HepG2 (cell line): ENCODE measurements around the gene ACAT1. TPM values are rescaled to one million over a fixed set of nuclear protein-coding genes. Genes with fewer than 3 reads are reported as not detected.

Source experiments
- ATAC-seq: fragments of 200-7000 bp; cut with Tn5 transposase; 3 replicates; pipeline ENCODE4 v1.9.1; 2020; ENCODE audit warnings: mild to moderate bottlenecking, moderate library complexity
- BruUV-seq: library from RNA; stranded (reverse); fragments of 400-500 nt; replicated peaks from 2 replicates; lab custom pipeline; 2021; lab: Mats Ljungman, UMichigan
- CTCF ChIA-PET: fragments of 300-600 bp; formaldehyde crosslinking; extraction: SDS; loops from one replicate; lab custom pipeline; 2021; ENCODE audit warnings: low total read pairs, inconsistent platforms, low intra/inter-chr PET ratio; lab: Yijun Ruan, JAX
- POLR2A ChIA-PET: fragments of 350-600 bp; sonication (Branson Sonifier 250); formaldehyde crosslinking; loops from one replicate; lab custom pipeline; 2020; ENCODE audit warnings: antibody characterized with exemption, inconsistent platforms; lab: Yijun Ruan, JAX
- DNase-seq: peaks from one replicate; pipeline ENCODE4 v3.0.0-alpha.2; 2015; ENCODE audit warnings: low spot score
- FAIRE-seq: peaks from 3 replicates; lab custom pipeline; 2011; peaks lifted over from hg19 to GRCh38; lab: Jason Lieb, UNC
- H2AFZ ChIP-seq: one replicate; pipeline ENCODE4 v1.6.1; 2011; ENCODE audit warnings: low read length, inconsistent platforms
- H3K27ac ChIP-seq: fragments of 300-600 bp; 3 replicates; pipeline ENCODE4 v1.8.0; 2011; ENCODE audit warnings: mixed run types, mild to moderate bottlenecking, mixed read lengths, low read length, inconsistent platforms; ENCODE audit not compliant: insufficient read depth; ENCODE audit errors: extremely low read length
- H3K27me3 ChIP-seq, 2 experiments: fragments of 200-600 bp in 1 of 2; 2 replicates in 1 of 2; 3 replicates in 1 of 2; pipeline versions ENCODE4 v1.6.0 to v1.8.0; 2011; ENCODE audit warnings: low read length in 2 of 2, mild to moderate bottlenecking in 2 of 2, moderate library complexity in 2 of 2, inconsistent platforms in 1 of 2; ENCODE audit not compliant: insufficient read depth in 2 of 2, control insufficient read depth in 1 of 2
- H3K36me3 ChIP-seq, 2 experiments: fragments of 200-600 bp in 1 of 2; replicated peaks in 1 of 2; 2 replicates in 1 of 2; 3 replicates in 1 of 2; pipeline versions ENCODE4 v1.5.1 to v1.8.0; 2011; ENCODE audit warnings: low read length in 2 of 2, inconsistent platforms in 1 of 2; ENCODE audit not compliant: insufficient read depth in 2 of 2, control insufficient read depth in 1 of 2
- H3K4me1 ChIP-seq: 2 replicates; pipeline ENCODE4 v1.5.1; 2012; ENCODE audit warnings: low read length, inconsistent platforms; ENCODE audit not compliant: insufficient read depth
- H3K4me2 ChIP-seq: 2 replicates; pipeline ENCODE4 v1.6.0; 2011; ENCODE audit warnings: low read depth, low read length, inconsistent platforms
- H3K4me3 ChIP-seq, 3 experiments: fragments of 200-600 bp in 1 of 3; sonication (generic), shearing (Covaris generic) in 1 of 3; replicated peaks in 1 of 3; 2 replicates each; pipeline ENCODE4 v1.5.1; 2011 to 2016; ENCODE audit warnings: low read length in 3 of 3, inconsistent platforms in 2 of 3, low read depth in 2 of 3, mild to moderate bottlenecking in 2 of 3, control low read depth in 1 of 3, mixed read lengths in 1 of 3; ENCODE audit not compliant: insufficient read depth in 1 of 3
- H3K79me2 ChIP-seq: one replicate; pipeline ENCODE4 v1.6.1; 2011; ENCODE audit warnings: low read length, inconsistent platforms; ENCODE audit not compliant: insufficient read depth
- H3K9ac ChIP-seq: 2 replicates; pipeline ENCODE4 v1.6.0; 2011; ENCODE audit warnings: mild to moderate bottlenecking, low read depth, low read length, inconsistent platforms; ENCODE audit not compliant: insufficient read depth
- H3K9me3 ChIP-seq: 2 replicates; pipeline ENCODE4 v1.5.1; 2012; ENCODE audit warnings: mild to moderate bottlenecking, low read length
- H4K20me1 ChIP-seq: 2 replicates; pipeline ENCODE4 v1.6.0; 2011; ENCODE audit warnings: inconsistent platforms, mild to moderate bottlenecking, low read length, moderate library complexity; ENCODE audit not compliant: insufficient read depth
- GLI4 ChIP-seq: sonication (generic); formaldehyde crosslinking; IDR thresholded peaks from 2 replicates; pipeline ENCODE4 v1.5.1; 2020; ENCODE audit warnings: missing genetic modification reagents, mild to moderate bottlenecking, moderate library complexity, borderline replicate concordance
- MAFF ChIP-seq: IDR thresholded peaks from 2 replicates; pipeline ENCODE4 v1.6.1; 2011; ENCODE audit warnings: low read depth, low read length, improper control_type of control experiment
- MAFK ChIP-seq, 2 experiments: IDR thresholded peaks in 1 of 2; conservative IDR thresholded peaks in 1 of 2; 2 replicates each; pipeline ENCODE4 v1.6.1; 2011; ENCODE audit warnings: improper control_type of control experiment in 2 of 2, low read length in 2 of 2
- MTA3 ChIP-seq: sonication (generic); formaldehyde crosslinking; IDR thresholded peaks from 2 replicates; pipeline ENCODE4 v1.4.0; 2020; ENCODE audit warnings: missing genetic modification reagents
- RELA ChIP-seq: sonication (generic); formaldehyde crosslinking; IDR thresholded peaks from 2 replicates; pipeline ENCODE4 v1.4.0; 2020; ENCODE audit warnings: missing genetic modification reagents
- SETDB1 ChIP-seq: sonication (generic); formaldehyde crosslinking; IDR thresholded peaks from 2 replicates; pipeline ENCODE4 v1.5.1; 2020; ENCODE audit warnings: missing genetic modification reagents, mild to moderate bottlenecking, borderline replicate concordance
- SP1 ChIP-seq, 2 experiments: fragments of 450-650 bp in 1 of 2; sonication (generic) in 1 of 2; formaldehyde crosslinking in 1 of 2; IDR thresholded peaks; 2 replicates each; pipeline versions ENCODE4 v1.4.0 to v1.6.1; 2016 to 2020; ENCODE audit warnings: missing genetic modification reagents in 1 of 2
- STAT5B ChIP-seq: sonication (generic); formaldehyde crosslinking; IDR thresholded peaks from 2 replicates; pipeline ENCODE4 v1.4.0; 2020; ENCODE audit warnings: missing genetic modification reagents
- TMF1 ChIP-seq: sonication (generic); formaldehyde crosslinking; IDR thresholded peaks from 2 replicates; pipeline ENCODE4 v1.8.1; 2022; ENCODE audit warnings: low read depth, missing genetic modification reagents
- ZNF431 ChIP-seq: sonication (generic); formaldehyde crosslinking; IDR thresholded peaks from 2 replicates; pipeline ENCODE4 v1.9.0; 2022; ENCODE audit warnings: missing genetic modification reagents, low read depth, mild to moderate bottlenecking, borderline replicate concordance
- ZNF672 ChIP-seq: sonication (generic); formaldehyde crosslinking; IDR thresholded peaks from 2 replicates; pipeline ENCODE4 v1.8.1; 2022; ENCODE audit warnings: missing genetic modification reagents
- WGBS: methylation state at CpG from one replicate; pipeline ENCODE4 v1.1.6; 2017; ENCODE audit warnings: low lambda C conversion rate; 5-methylcytosine and 5-hydroxymethylcytosine counted together
- in situ Hi-C: cut with HindIII; loops from 2 replicates; pipeline ENCODE4 v1.10.0; 2017; ENCODE audit warnings: low pct_unique_long_range_greater_than_20kb; ENCODE audit not compliant: extremely low pct_ligation_motif_present
- intact Hi-C: fragments of 100-400 bp; cut with micrococcal nuclease; formaldehyde crosslinking; loops from one replicate; pipeline ENCODE4 v1.10.0; 2022; ENCODE audit not compliant: unreplicated experiment
- polyA plus RNA-seq, 8 experiments: library from polyadenylated mRNA; depleted of rRNA in 3 of 8; stranded (reverse) in 7 of 8; unstranded in 1 of 8; fragments of >200 nt; fragmentation: Illumina TruSeq in 4 of 8; extraction: Trizol in 4 of 8; gene quantifications; 2 replicates each; pipeline versions ENCODE4 v1.2.1 to v1.2.3, GENCODE V29; 2011 to 2016; ENCODE audit warnings: low read depth in 4 of 8, missing spikeins in 1 of 8, mixed read lengths in 1 of 8; ENCODE audit not compliant: insufficient read depth in 1 of 8
- total RNA-seq, 5 experiments: library from RNA; depleted of rRNA; stranded (reverse); fragments of >200 nt; fragmentation: Illumina TruSeq; extraction: Trizol; gene quantifications; 2 replicates each; pipeline ENCODE4 v1.2.3, GENCODE V29; 2016; ENCODE audit warnings: low read depth in 1 of 5
- TF ChIP-seq, protein P1 (sequence below): sonication (generic); formaldehyde crosslinking; IDR thresholded peaks from 2 replicates; pipeline ENCODE4 v1.8.1; 2023; ENCODE audit warnings: mild to moderate bottlenecking, missing genetic modification reagents
- TF ChIP-seq, protein P2 (sequence below): sonication (generic); formaldehyde crosslinking; IDR thresholded peaks from 2 replicates; pipeline ENCODE4 v1.4.0; 2020; ENCODE audit warnings: missing genetic modification reagents

ACAT1 gene
- total and polyA plus RNA-seq, 2 of the 13 experiments (the other 11 are each of a cell fraction or from before 2014, with no cell fraction given), result 103 to 165 TPM

DNA sequence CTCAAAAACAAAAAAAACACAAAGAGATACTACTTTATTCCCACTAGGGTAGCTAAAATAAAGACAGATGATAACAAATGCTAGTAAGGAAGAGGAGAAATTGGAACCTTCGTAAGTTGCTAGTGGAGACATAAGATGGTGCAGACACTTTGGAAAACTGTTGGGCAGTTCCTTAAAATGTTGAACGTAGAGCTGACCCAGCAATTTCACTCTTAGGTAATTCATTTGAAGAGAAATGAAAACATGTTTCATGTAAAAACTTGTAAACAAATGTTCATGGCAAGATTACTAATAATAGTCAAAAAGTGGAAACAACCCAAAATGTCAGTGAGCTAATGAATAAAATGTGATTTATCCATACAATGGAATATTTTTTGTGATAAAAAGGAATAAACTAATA lies 29.2 kb upstream of the ACAT1 start:
- in situ Hi-C loops (no loop called here), intact Hi-C loops (no loop called here)
- no peaks in the 10 kb centered on the region for H4K20me1 ChIP-seq
- ChIA-PET CTCF (no interaction called here), POLR2A (no interaction called here)
- peaks cover 9 to 33% of the 10 kb centered on the region in 2 experiments; a peak in 4 of 5 replicates for H3K36me3 ChIP-seq
- ATAC-seq (no peak), DNase-seq (no peak), FAIRE-seq (no peak)
- H3K79me2 ChIP-seq, result no peaks in the 10 kb centered on the region
- no peak for TF ChIP-seq ZNF431 (CRISPR knock-in tag)
- no peak for TF ChIP-seq STAT5B
- no peak for TF ChIP-seq SETDB1
- TF ChIP-seq ZNF672 (CRISPR knock-in tag), result no peak
- TF ChIP-seq MTA3 (CRISPR knock-in tag), result no peak
- TF ChIP-seq, protein P1, sequence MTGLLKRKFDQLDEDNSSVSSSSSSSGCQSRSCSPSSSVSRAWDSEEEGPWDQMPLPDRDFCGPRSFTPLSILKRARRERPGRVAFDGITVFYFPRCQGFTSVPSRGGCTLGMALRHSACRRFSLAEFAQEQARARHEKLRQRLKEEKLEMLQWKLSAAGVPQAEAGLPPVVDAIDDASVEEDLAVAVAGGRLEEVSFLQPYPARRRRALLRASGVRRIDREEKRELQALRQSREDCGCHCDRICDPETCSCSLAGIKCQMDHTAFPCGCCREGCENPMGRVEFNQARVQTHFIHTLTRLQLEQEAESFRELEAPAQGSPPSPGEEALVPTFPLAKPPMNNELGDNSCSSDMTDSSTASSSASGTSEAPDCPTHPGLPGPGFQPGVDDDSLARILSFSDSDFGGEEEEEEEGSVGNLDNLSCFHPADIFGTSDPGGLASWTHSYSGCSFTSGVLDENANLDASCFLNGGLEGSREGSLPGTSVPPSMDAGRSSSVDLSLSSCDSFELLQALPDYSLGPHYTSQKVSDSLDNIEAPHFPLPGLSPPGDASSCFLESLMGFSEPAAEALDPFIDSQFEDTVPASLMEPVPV (CRISPR knock-in tag), result no peak
- peak; percentile 57 for TF ChIP-seq MAFF
- TF ChIP-seq MAFK (conservative IDR thresholded peaks at IDR 0.05 in 1 of 2, IDR thresholded peaks at IDR 0.05 in 1 of 2; ENCODE audit: low read length in 2 of 2), result peak; percentile 67 to 76
- no peak for TF ChIP-seq SP1 (IDR thresholded peaks at IDR 0.05)
- TF ChIP-seq SP1 (CRISPR knock-in tag; IDR thresholded peaks at IDR 0.05), result no peak
- TF ChIP-seq, protein P2, sequence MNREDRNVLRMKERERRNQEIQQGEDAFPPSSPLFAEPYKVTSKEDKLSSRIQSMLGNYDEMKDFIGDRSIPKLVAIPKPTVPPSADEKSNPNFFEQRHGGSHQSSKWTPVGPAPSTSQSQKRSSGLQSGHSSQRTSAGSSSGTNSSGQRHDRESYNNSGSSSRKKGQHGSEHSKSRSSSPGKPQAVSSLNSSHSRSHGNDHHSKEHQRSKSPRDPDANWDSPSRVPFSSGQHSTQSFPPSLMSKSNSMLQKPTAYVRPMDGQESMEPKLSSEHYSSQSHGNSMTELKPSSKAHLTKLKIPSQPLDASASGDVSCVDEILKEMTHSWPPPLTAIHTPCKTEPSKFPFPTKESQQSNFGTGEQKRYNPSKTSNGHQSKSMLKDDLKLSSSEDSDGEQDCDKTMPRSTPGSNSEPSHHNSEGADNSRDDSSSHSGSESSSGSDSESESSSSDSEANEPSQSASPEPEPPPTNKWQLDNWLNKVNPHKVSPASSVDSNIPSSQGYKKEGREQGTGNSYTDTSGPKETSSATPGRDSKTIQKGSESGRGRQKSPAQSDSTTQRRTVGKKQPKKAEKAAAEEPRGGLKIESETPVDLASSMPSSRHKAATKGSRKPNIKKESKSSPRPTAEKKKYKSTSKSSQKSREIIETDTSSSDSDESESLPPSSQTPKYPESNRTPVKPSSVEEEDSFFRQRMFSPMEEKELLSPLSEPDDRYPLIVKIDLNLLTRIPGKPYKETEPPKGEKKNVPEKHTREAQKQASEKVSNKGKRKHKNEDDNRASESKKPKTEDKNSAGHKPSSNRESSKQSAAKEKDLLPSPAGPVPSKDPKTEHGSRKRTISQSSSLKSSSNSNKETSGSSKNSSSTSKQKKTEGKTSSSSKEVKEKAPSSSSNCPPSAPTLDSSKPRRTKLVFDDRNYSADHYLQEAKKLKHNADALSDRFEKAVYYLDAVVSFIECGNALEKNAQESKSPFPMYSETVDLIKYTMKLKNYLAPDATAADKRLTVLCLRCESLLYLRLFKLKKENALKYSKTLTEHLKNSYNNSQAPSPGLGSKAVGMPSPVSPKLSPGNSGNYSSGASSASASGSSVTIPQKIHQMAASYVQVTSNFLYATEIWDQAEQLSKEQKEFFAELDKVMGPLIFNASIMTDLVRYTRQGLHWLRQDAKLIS (CRISPR knock-in tag), result no peak
- no peak for TF ChIP-seq GLI4 (CRISPR knock-in tag)
- no peak for TF ChIP-seq RELA (CRISPR knock-in tag)
- no peak for TF ChIP-seq TMF1 (CRISPR knock-in tag)
- no peak overlapping the region for H3K4me2 ChIP-seq
- no peak overlapping the region for H3K4me3 ChIP-seq
- BruUV-seq, result no TSS peak
- H2AFZ ChIP-seq, result no peak overlapping the region
- H3K9ac ChIP-seq, result no peak overlapping the region
- H3K9me3 ChIP-seq, result no peaks in the 10 kb centered on the region
- H3K27me3 ChIP-seq, result no peaks in the 10 kb centered on the region
- H3K27ac ChIP-seq, result no peak overlapping the region
- 46% methylated on average over 2 of the region's 2 CpGs for WGBS
- no peaks in the 10 kb centered on the region for H3K4me1 ChIP-seq
